22Rv1 (cell line): ENCODE results near the gene SCYL2.

Experiments
- ZFX ChIP-seq: fragments of 450-650 bp; IDR thresholded peaks from 2 replicates; pipeline ENCODE4 v1.6.1; 2017; ENCODE audit warnings: antibody characterized with exemption, borderline replicate concordance
- TF ChIP-seq, protein P1 (sequence below): fragments of 450-650 bp; IDR thresholded peaks from 2 replicates; pipeline ENCODE4 v1.5.1; 2017; ENCODE audit warnings: mild to moderate bottlenecking

DNA sequence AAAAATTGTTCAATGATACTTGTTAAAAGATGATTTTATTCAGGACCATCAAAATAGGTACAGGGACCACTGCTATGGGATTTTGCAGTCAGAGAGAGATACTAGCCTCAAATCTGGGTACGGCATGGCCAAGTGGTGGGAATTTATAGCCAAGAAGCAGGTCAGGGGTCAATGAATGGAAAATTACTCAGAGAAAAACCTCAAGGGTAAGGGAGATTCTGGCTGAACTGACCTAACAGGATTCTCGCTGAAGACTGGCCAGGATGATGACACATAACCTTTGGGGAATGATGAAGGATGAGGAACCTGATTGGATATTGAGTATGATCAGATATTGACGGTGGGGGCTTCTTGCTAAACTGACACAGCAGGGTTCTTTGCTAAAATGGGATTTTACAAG lies 32.8 kb upstream of the SCYL2 start:
- TF ChIP-seq, protein P1, sequence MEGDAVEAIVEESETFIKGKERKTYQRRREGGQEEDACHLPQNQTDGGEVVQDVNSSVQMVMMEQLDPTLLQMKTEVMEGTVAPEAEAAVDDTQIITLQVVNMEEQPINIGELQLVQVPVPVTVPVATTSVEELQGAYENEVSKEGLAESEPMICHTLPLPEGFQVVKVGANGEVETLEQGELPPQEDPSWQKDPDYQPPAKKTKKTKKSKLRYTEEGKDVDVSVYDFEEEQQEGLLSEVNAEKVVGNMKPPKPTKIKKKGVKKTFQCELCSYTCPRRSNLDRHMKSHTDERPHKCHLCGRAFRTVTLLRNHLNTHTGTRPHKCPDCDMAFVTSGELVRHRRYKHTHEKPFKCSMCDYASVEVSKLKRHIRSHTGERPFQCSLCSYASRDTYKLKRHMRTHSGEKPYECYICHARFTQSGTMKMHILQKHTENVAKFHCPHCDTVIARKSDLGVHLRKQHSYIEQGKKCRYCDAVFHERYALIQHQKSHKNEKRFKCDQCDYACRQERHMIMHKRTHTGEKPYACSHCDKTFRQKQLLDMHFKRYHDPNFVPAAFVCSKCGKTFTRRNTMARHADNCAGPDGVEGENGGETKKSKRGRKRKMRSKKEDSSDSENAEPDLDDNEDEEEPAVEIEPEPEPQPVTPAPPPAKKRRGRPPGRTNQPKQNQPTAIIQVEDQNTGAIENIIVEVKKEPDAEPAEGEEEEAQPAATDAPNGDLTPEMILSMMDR: no peak
- no peak for TF ChIP-seq ZFX
